Tongue (tissue), 3 donors: Measurements from ENCODE around the gene SETD1B. TPM values are rescaled to one million over a fixed set of nuclear protein-coding genes. Genes with fewer than 3 reads are reported as not detected.
"Not testable (repeated sequence)": the region's sequence is repeated elsewhere in the genome, so short reads cannot be mapped to it uniquely, and the experiment has no call there.

ENCODE experiments used
- DNase-seq: peaks from one replicate; pipeline ENCODE4 v3.0.0-alpha.2; 2015
- small RNA-seq: library from RNA; depleted of rRNA; stranded (forward); fragments of <200 nt; gene quantifications from one replicate; pipeline ENCODE3, GENCODE V24; 2014; ENCODE audit warnings: low replicate concordance
- total RNA-seq: library from RNA; depleted of rRNA; stranded (reverse); fragments of >200 nt; gene quantifications from one replicate; pipeline ENCODE4 v1.2.3, GENCODE V29; 2014

SETD1B gene
- total RNA-seq, 1 donor from 2014 or later, result 5.5 TPM

- DNase-seq, result no peak
Measured at GRCh38 chr12:121857322-121858246, 53.8 kb downstream of the SETD1B start.

GRCh38 chr12:121858318-121858661 is 54.5 kb downstream of the SETD1B start:
- no peak for DNase-seq

GRCh38 chr12:121858662-121859572 is 55.1 kb downstream of the SETD1B start, which contains the start of gene HPD:
HPD (minus strand) TSS chr12:121858859; CDS start chr12:121858823, 36 bp downstream.
- peak; percentile 50 for DNase-seq

- no peak for DNase-seq
Measured at GRCh38 chr12:121860257-121860656, 56.4 kb downstream of the SETD1B start.

- DNase-seq, result not testable (repeated sequence)
Measured at GRCh38 chr12:121860699-121861098, 56.9 kb downstream of the SETD1B start.

- peak; percentile 41 for DNase-seq
Measured at GRCh38 chr12:121861636-121862254, 57.9 kb downstream of the SETD1B start.

- peak; percentile 67 for DNase-seq
Measured at GRCh38 chr12:121866331-121866730, 62.5 kb downstream of the SETD1B start.

- DNase-seq, result not testable (repeated sequence)
Measured at GRCh38 chr12:121869229-121869628, 65.4 kb downstream of the SETD1B start.

- no peak for DNase-seq
Measured at GRCh38 chr12:121871467-121871866, 67.7 kb downstream of the SETD1B start.

- peak; percentile 88 for DNase-seq
Measured at GRCh38 chr12:121872546-121873215, 68.9 kb downstream of the SETD1B start.

GRCh38 chr12:121873216-121873569 is 69.4 kb downstream of the SETD1B start:
- DNase-seq, result no peak

GRCh38 chr12:121874071-121874470 is 70.3 kb downstream of the SETD1B start:
- no peak for DNase-seq

GRCh38 chr12:121875582-121875981 is 71.8 kb downstream of the SETD1B start:
- no peak for DNase-seq

GRCh38 chr12:121876080-121876447 is 72.3 kb downstream of the SETD1B start:
- not testable (repeated sequence) for DNase-seq

Small RNAs within 50 kb of the gene (small RNA-seq; reads per million reads assigned to genes)
- not detected for gene AC069503.3

Other genes with a start within 250 kb of the SETD1B start
- gene KDM2B, start 223.0 kb upstream of the SETD1B start, total RNA-seq, result 20.7 TPM
- 20.4 TPM for gene ORAI1, start 177.5 kb upstream of the SETD1B start, total RNA-seq
- gene MORN3, start 134.4 kb upstream of the SETD1B start, total RNA-seq, result 0.41 TPM
- gene TMEM120B, start 91.3 kb upstream of the SETD1B start, total RNA-seq, result 14.1 TPM
- 7.8 TPM for gene RHOF, start 10.3 kb upstream of the SETD1B start, total RNA-seq
- 1.0 TPM for gene HPD, start 54.9 kb downstream of the SETD1B start, total RNA-seq
- 58.2 TPM for gene PSMD9, start 84.8 kb downstream of the SETD1B start, total RNA-seq
- 4.5 TPM for gene CFAP251, start 114.6 kb downstream of the SETD1B start, total RNA-seq
- 15.4 TPM for gene BCL7A, start 217.9 kb downstream of the SETD1B start, total RNA-seq